Activated CD8-positive, alpha-beta memory T cell treated with anti-CD3 and anti-CD28 coated beads for 48 hours (primary cell): ENCODE results near the gene PIP5K1A.
"Not testable (repeated sequence)": the region's sequence is repeated elsewhere in the genome, so short reads cannot be mapped to it uniquely, and the experiment has no call there.

Experiments
- DNase-seq, 3 experiments: peaks; one replicate each; pipeline ENCODE4 v3.0.0-alpha.2; 2020; ENCODE audit warnings: low read depth in 2 of 3, low spot score in 2 of 3

The PIP5K1A gene

GRCh38 chr1:151198254-151199127 lies at the start of gene PIP5K1A:
Gene PIP5K1A, plus strand, starts transcription at chr1:151198552. Its CDS starts 445 bp downstream, at chr1:151198997.
- peak; percentile 94 to 100 (median 98) for DNase-seq

GRCh38 chr1:151156515-151156819 lies 41.9 kb upstream of the PIP5K1A start, which contains the start of gene TNFAIP8L2:
Gene TNFAIP8L2, plus strand, starts transcription at chr1:151156649. Its CDS starts 2,049 bp downstream, at chr1:151158698.
- DNase-seq = peak in 1 of 3 experiments; percentile 53

DNA sequence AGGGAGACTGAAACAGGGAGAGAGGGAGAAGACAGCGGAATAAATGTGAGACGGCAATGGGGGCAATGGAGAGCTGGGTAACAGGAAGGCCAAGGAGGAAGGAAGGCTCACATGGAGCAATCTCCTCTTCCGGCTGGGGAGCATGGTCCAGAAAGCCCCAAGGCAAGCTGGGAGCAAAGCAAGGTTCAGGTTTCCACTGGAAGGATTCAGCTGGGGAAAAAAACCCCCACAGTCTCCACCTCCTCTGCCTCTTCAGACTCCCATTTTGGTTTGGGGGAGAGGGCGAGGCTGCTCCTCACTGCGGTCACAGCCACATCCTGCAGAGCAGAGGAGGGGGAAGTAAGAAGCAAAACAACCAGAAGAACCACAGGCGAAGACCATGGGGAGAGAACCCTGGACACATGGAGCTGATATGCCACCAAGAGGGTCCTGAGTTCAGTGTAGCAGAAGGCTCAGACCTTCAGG lies 41.3 kb upstream of the PIP5K1A start:
- DNase-seq = peak in 2 of 3 experiments; percentile 26 to 41

- peak in 2 of 3 experiments; percentile 26 to 34 for DNase-seq
Observed at GRCh38 chr1:151158326-151158725, 40.0 kb upstream of the PIP5K1A start.

DNA sequence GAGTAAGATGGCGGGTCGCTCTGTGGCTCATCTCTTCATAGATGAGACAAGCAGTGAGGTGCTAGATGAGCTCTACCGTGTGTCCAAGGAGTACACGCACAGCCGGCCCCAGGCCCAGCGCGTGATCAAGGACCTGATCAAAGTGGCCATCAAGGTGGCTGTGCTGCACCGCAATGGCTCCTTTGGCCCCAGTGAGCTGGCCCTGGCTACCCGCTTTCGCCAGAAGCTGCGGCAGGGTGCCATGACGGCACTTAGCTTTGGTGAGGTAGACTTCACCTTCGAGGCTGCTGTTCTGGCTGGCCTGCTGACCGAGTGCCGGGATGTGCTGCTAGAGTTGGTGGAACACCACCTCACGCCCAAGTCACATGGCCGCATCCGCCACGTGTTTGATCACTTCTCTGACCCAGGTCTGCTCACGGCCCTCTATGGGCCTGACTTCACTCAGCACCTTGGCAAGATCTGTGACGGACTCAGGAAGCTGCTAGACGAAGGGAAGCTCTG lies 39.6 kb upstream of the PIP5K1A start:
- DNase-seq = no peak

- DNase-seq = no peak
Observed at GRCh38 chr1:151159373-151159772, 39.0 kb upstream of the PIP5K1A start.

DNA sequence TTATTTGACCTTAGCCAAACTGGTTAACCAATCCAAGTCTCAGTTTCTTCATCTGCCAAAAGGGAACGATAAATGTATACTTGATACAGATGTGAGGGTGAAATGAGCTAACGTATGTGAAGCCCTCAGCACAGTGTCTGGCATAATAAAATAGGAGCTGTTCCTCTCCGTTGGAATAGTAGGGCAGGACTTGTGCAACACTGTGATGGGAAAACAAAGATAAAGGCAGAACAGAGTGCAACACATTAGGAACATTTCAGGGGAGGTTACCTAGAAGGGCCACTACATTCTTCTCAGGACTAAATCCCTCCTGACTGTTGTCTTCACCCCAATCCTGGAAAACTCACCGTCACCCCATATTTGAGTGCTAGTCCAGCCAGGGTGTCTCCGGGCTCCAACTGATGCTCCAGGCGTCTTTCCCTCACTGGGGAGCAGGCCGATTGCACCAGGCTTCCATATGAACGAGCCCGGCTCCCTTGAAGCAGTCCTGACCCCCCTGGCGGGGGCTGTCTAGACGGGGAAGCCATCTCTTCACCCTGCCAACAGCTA lies 33.5 kb upstream of the PIP5K1A start:
- no peak for DNase-seq

GRCh38 chr1:151165281-151165737 lies 33.0 kb upstream of the PIP5K1A start:
- DNase-seq = no peak

DNA sequence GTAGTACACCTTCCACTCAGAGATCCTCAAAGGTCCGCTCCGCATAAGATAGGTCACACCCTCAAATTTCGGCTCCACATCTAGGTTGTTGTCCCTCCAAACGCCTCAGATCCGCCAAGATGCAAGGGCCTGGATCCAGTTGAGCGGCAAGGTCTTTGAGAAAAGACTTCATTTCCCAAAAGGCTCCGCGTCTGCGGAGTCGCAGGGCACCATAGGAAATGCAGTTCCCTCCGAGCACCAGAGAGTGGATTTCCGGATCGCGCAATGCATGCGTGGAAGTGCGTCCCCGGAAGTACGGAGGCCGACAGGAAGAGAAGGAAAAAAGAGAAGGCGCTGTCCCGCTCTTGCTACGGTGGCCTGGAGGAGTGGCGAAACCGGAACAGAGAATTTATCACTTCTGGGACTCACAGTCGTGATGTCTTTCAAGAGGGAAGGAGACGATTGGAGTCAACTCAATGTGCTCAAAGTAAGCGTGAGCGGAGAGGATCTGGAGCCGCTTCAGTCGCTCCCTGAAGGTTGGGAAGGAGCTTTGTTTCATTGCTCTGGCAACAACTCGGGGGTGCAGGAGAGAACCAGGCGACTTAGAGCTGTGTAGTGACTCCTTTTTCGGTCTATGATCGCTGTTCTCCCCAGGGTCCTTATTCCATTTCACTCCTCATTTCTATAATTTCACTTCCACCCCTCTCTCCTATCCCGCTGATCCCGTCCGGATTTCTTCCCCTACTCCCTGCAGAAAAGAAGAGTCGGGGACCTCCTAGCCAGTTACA lies 32.4 kb upstream of the PIP5K1A start, which contains the start of the genes LYSMD1 and SCNM1:
Gene LYSMD1, minus strand, starts transcription at position 165 of the 767 bp plus-strand sequence. CDS start 644 bp downstream, outside the sequence.
Gene SCNM1, plus strand, starts transcription at position 407 of the 767 bp plus-strand sequence. Its CDS starts 9 bp downstream, at position 416.
- DNase-seq = peak; percentile 77 to 84 (median 83)

DNA sequence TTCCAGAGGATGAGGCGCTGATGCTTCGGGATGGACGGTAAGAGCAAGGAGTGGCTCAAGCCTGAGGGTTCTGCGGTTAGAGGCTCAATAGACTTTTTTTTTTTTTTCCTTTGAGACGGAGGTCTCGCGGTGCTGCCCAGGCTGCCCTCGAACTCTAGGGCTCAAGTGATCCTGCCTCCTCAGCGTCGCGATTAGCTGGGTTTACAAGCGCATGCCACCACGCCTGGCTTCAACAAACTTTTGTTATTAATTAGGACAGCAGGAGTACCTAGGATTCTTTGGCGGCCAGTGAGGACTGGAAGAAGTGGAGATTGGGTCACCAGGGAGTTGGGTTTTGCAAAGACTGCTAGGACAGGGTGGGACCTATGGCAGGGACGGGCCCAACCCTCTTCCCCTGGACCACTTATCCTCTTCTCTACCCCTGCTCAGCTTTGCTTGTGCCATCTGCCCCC lies 31.8 kb upstream of the PIP5K1A start:
- DNase-seq = no peak

- DNase-seq = no peak
Observed at GRCh38 chr1:151167116-151167515, 31.2 kb upstream of the PIP5K1A start.

DNA sequence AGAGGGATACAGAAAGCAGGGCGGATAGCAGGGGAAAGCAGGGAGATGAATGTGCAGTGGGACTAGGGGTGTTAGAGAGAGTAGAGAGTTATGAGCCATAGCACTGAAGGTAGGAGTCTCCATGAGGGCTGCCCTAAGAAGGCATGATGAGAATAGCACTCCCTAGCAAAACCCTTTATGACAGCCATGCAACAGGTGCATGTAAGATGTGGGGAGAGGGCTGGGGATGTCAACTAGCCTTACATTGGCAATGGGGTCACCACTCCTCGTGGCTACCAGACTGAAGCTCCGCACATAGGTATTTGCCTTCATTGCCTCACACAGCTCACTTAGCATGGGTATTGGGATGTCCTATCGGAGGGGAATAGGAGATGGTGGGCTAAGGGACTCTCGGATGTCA lies 27.2 kb upstream of the PIP5K1A start:
- no peak for DNase-seq

DNA sequence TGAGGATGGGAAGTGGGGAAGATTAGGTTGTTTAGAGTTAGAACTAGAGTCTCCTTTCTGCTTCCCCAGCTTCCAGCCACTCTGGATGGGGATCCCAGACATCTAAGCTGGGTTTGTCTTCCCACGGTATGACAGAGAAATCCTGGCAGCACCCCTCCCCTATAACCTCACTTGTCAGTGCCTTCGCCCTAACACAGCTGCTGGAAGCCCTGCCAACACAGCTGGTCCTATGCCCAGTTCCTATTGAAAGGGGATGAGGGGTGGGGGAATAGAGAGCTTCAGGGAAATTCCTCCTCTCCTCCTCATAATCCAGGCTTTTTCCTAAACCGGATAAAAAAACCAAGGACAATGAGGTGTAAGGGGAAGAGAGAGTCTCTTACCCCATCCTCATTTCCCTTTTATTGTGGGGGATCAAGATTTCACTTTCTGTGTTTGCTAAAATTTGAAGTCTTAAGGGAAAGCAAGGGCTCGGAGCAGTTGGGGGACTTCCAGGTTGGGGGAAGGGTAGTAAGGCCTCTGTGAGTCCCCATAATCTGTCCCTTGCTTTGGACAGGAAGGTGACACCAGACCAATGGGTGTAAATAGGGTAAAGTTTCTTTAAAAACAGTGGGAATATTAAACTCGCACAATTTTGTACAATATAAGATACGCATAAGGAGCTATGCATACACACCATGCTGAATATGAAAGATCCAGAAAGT lies 23.2 kb upstream of the PIP5K1A start:
- no peak for DNase-seq

DNA sequence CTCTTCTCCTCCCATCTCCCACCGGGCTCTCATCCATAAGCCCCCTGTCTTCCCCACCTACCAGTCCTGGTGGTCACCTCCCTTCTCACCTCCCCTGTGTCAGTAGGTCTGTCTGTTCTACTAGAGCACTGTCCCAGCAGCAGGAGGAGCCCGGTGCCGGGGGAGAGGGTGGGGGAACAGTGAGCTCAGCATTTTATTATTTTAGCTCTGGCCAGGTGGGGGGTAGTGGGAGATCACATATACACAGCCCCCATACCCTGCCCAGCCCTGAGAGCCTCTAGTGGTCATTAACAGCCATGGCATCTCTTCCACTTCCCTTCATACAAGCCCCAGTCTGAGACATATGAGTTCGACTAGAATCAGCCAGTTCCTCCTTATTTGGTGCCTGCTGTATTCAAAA lies 22.5 kb upstream of the PIP5K1A start, which contains the start of gene TMOD4:
Gene TMOD4, minus strand, starts transcription at position 119 of the 400 bp plus-strand sequence. CDS start 1,106 bp downstream, outside the sequence.
- DNase-seq = no peak

DNA sequence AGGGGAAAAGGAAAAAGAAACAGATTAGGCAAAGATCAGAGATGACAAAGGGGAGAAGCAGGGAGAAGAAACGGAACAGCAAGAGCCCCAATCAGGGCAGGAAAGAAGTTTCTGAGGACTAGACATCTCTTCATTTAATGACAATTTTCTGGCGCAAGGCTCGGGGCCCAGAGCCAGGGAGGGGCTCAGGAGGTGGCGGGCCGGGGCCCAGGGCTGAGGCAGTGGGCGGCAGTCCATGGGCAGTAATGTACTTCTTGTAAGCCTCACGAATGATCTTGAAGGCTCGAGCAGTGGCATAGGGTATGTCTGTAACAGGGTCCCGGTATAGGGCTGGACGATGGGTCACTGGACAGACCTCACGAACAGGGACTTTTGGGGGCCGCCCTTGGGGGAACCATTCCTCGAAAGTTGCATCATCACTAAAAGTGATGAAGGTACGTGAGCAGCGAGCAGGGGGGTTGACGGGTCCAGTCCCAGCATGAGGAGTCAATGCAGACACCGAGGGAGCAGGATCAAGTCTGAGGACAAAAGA lies 21.8 kb upstream of the PIP5K1A start:
- no peak for DNase-seq

DNA sequence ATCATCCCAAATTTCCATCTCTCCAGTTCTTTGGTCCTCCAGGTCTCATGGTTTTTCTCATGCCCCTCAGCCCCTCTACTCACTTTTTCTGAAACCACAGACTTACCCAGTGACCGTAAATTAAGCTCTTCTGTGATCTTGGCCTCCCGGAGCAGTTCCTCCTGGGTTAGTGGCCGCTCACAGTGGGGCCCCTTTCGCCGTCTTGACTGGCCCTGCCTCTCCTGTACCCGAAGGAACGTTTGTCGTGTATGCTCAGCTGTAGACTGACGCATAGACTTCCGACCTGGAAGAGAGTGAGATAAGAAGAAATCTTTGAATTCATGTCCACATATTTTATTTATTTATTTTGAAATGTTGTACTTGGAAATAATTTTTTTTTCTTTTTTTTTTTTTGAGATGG lies 14.1 kb upstream of the PIP5K1A start:
- no peak for DNase-seq

- no peak for DNase-seq
Observed at GRCh38 chr1:151187205-151187604, 11.1 kb upstream of the PIP5K1A start.

GRCh38 chr1:151188667-151189066 lies 9.7 kb upstream of the PIP5K1A start:
- not testable (repeated sequence) for DNase-seq

DNA sequence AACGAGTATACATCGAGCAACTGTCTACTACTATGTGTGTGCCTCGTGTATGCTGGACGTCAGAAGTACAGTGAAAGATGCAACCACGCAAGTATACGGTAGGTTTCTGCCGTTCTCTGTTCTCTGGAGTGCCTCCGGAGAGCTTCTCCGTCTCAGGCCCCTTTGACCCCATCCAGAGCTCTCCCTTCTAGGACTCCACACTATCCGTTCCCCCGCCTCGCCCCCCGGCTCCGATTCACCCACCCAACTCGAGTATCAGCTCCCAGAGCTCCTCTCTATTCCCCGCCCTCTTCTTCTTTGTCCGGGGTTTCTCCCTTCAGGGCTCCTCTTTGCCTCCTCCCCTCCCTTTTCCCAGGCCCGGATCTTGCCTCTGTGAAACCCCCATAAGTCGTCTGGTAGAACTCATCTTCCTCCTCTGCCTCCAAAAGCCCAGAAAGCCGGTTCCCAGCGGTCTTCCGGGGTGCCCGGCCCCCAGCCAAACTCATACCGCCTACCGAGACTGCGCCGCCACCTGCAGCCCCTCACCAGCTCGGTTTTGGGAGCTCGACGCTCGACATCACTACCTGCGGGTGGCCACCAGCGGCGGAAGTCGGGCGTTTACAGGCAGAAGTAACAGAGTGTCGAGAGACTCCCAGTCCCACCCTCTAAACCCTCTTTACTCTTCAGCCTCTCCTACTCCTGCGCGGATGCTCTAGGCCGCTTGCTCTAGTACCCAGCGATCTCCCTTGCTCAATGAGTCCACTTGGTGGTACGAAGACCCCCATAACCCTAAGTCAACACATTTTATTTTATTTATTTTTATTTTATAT lies 8.5 kb upstream of the PIP5K1A start, which contains the start of gene VPS72:
Gene VPS72, minus strand, starts transcription at position 561 of the 809 bp plus-strand sequence. Its CDS starts 76 bp downstream, at position 485.
- DNase-seq = peak; percentile 56 to 69 (median 61)
